22Rv1 (cell line): ENCODE data around the gene HIPK4.

ENCODE experiments used
- H3K27ac ChIP-seq: fragments of 450-650 bp; 2 replicates; pipeline ENCODE4 v1.5.1; 2017
- ZFX ChIP-seq: fragments of 450-650 bp; IDR thresholded peaks from 2 replicates; pipeline ENCODE4 v1.6.1; 2017; ENCODE audit warnings: antibody characterized with exemption, borderline replicate concordance
- TF ChIP-seq, protein P1 (sequence below): fragments of 450-650 bp; IDR thresholded peaks from 2 replicates; pipeline ENCODE4 v1.5.1; 2017; ENCODE audit warnings: mild to moderate bottlenecking

HIPK4 gene

DNA sequence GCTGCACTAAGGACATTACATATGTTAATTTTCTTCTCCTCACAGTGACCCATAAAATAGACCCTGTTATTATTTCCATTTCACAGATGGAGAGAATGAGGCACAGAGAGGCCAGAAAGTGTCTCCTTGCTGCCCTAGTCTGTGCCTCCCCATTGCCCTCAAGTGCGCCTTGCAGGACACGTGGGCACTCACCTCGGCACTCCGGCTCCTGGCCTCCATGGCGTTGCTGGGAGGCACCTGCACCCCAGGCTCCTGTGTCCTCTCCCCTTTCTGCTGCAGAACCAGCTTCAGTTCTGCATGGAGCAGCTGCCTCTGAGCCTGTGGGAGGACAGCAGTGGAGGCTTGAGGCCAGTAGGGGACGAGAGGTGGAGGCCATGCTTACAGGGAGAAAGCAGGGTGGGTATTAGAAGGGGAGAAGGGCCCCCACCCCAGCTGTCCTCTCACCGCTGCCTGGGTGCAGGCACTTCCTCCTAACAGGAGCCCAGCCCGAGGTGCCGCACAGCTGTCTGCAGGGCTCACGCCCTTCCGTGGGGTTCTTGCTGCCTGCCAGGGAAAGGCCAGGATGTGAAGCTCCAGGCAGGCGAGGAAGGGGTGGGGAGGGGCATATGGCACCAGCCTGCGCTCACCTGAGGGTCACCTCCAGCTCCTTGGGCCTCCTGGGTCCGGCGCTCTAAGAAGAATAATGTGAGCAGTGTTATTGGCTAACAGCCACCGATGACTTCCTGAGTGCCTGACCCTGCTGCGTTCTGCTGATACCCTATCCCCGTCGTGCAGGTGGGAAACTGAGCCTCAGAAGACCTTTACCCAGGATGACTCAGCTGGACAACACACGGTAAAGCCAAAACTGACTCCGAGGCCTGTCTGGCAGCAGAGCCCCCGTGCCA, 18.0 kb upstream of the HIPK4 start:
- TF ChIP-seq, protein P1, sequence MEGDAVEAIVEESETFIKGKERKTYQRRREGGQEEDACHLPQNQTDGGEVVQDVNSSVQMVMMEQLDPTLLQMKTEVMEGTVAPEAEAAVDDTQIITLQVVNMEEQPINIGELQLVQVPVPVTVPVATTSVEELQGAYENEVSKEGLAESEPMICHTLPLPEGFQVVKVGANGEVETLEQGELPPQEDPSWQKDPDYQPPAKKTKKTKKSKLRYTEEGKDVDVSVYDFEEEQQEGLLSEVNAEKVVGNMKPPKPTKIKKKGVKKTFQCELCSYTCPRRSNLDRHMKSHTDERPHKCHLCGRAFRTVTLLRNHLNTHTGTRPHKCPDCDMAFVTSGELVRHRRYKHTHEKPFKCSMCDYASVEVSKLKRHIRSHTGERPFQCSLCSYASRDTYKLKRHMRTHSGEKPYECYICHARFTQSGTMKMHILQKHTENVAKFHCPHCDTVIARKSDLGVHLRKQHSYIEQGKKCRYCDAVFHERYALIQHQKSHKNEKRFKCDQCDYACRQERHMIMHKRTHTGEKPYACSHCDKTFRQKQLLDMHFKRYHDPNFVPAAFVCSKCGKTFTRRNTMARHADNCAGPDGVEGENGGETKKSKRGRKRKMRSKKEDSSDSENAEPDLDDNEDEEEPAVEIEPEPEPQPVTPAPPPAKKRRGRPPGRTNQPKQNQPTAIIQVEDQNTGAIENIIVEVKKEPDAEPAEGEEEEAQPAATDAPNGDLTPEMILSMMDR, result no peak
- TF ChIP-seq ZFX, result no peak
- no peak overlapping the region for H3K27ac ChIP-seq

DNA sequence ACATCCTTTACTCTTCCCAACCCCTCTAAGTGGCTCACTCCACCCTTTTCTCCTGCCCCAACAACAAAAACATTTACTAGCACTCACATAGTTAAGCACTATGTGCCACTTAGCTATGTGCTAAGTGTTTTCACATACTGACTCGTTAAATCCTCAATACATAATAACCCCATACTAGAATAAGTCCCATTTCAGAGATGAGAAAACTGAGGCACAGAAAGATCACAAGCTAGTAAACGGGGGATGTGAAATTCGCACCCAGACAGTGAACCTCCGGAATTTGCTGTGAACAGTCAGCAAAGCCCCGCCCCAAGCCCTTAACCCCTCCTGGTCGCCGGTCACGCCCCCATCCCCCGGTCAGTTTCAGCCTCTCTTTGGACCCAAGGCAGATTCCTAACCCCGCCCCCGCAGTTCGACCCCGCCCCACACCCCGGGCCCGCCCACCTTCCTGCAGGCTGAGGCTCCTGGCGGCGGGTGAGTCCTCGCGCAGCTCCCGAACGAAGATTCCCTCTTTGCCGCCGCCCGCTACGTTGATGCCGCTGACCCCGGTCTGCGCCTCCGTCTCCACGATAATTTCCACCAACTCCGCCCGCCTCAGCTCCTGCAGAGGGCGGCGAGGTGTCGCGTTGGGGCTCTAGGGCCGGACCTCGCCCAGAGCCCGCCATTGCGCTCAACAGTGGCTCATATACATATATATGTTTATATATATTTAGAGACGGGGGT, 13.4 kb upstream of the HIPK4 start:
- H3K27ac ChIP-seq, result peak overlapping the region; percentile 77
- TF ChIP-seq, protein P1, result 0 out of 2 replicates have a peak, but pooled peaks have one; percentile 6
- no peak for TF ChIP-seq ZFX

DNA sequence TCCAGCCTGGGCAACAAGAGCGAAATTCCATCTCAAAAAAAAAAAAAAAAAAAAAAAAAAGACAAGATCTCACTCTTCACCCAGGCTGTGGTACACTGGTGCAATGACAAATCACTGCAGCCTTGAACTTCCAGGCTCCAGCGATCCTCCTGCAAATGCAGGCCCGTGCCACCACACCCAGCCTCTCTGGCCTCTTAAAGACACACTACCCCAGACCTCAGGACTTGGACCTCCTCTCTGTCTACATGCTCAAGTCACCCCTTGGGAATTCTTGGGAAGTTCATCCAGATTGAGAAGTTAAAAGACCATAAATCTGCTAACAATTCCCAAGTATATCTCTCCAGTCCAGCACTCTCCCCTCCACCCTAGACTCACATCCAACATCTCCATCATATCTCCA, 10.6 kb upstream of the HIPK4 start:
- TF ChIP-seq, protein P1, result no peak
- TF ChIP-seq ZFX, result no peak
- H3K27ac ChIP-seq, result no peak overlapping the region

DNA sequence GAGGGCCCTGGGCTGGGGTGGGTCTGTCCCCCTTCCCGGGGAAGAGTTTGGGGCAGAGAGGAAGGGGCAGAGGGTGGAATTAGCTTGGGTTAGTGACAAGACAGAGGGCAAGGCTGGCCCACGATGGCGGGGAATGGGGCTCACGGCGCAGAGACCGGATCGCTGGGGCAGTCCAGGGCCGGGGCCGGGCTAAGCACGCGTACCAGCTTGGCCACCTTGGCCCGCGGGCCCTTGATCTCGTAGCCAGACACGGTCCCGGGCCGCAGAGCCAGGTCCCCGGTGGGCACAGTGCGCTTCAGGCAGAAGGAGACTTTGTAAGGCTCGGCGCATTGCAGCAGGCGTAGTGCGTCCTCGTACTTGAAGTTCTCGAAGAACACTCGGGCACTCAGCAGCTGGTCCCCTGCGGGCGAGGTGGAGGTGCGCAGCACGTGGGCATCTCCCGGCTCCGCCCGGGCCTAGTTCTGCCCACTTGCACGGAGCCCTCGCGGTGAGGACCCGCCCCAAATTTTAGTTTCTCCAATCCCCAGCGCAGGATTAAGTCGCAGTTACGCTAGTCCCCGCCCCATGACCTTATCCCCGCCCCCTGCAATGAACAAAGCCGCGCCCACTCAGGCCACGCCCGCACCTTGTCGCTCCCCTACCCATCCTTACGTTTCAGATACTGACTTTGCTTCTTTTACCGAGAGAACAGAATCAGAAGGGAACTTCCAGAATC, 8.6 kb upstream of the HIPK4 start:
- TF ChIP-seq, protein P1, result no peak
- no peak for TF ChIP-seq ZFX
- no peak overlapping the region for H3K27ac ChIP-seq

DNA sequence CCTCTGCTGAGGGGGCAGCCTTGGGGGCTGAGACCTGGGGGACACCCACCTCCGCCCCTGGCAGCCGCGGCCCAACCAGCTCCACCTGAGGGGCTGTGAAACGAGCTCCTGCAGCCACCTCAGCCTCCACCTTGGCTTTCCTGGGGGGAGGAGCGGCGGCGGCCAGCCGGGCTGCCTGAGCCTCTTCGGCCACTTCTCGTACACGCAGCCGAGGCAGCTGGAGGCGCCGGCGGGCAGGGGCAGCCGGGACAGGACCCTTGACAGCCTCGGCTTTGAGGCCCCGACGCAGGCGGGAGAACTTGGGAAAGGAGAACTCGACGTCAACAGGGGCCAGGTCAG, 7.6 kb upstream of the HIPK4 start:
- no peak overlapping the region for H3K27ac ChIP-seq
- no peak for TF ChIP-seq ZFX
- TF ChIP-seq, protein P1, result no peak

DNA sequence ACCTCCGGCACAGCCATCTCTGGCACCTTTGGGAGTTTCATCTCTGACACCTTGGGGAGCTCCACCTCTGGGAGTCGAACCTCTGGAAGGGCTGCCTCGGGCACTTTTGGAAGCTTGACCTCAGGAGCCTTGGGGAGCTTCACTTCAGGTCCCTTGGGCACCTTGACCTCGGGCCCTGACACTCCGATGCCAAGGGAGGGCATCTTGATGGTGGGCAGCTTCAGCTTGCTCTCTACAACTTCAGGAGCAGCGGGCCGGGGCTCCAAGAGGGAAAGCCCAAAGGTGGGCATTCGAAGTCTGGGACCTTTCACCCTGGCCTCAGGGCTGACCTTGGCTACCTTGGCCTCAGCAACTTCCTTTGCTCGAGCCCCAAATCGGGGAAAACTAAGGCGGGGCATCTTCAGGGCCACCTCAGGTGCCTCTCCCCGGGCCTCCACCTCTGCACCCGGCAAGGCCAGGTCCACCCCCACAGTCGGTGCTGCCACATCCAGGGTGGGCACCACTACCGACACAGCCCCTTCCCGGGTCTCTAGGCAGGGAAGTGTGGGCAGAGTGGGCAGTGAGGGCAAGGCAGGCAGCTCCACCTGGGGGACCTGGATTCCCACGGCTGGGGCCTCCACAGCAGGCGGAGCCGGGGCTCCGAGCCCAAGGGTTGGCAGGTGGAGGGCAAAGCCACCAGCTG, 7.0 kb upstream of the HIPK4 start:
- no peak for TF ChIP-seq ZFX
- TF ChIP-seq, protein P1, result no peak
- H3K27ac ChIP-seq, result no peak overlapping the region
